ENCODE data around the gene ITCH.

Gene ITCH

DNA sequence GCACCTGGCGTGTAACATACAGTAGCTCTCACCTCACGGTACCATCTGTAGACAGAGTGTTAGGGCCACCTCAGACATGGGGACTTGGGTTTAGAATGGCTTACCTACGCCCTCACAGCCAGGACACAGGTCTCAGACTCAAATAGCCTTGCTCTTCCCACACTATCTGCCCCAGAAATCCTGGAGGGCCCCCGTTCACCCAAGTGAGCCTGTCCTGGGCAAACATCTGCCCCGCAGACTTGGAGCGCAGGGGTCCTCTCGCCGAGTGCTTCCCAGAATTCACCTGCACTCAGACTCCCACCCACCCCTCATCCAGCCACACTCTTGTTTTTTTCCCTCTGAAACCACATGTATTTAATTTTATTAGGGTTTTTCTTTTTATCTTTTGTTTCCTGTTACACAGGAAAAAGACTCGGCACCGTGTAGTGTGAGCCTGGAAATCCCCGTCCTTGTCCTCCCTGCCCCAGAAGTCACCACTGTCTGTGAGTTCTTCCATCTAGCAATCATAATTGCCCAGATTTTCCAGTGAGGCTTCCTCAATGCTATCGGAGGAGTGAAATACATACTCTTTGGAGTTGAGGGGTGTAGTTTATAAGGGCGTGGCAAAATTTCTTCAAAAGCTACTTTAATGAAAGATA, 178.3 kb downstream of the ITCH start:
- Histone ChIP-seq H3K27ac (peak overlapping the region; percentile 22; the same call in 1 of the 2 replicates), H4K20me1 (peaks cover 40% of the 10 kb centered on the region)
- no peak for TF ChIP-seq Cebpa-rat (IDR thresholded peaks at IDR 0.05)

GRCh38 chr20:34541917-34542316, 178.8 kb downstream of the ITCH start:
- Histone ChIP-seq H3K4me1 (peaks cover 18% of the 10 kb centered on the region), H3K4me3 (no peak overlapping the region), H3K27me3 (no peaks in the 10 kb centered on the region), H3K36me3 (peaks cover 60% of the 10 kb centered on the region), H3K9me3 (no peaks in the 10 kb centered on the region), H3K27ac (no peak overlapping the region), H4K20me1 (peaks cover 37% of the 10 kb centered on the region), H3K9ac (no peak overlapping the region), H3K4me2 (no peak overlapping the region)
- no peak for TF ChIP-seq Cebpa-rat (IDR thresholded peaks at IDR 0.05)

More for the DNA sequence above, 178.3 kb downstream of the ITCH start:
- H3K27me3 ChIP-seq = no peaks in the 10 kb centered on the region
- peaks cover 64% of the 10 kb centered on the region for H3K36me3 ChIP-seq
- no peaks in the 10 kb centered on the region for H3K9me3 ChIP-seq
- H3K4me1 ChIP-seq = peaks cover 18% of the 10 kb centered on the region
- H3K4me3 ChIP-seq = no peak overlapping the region
- H3K4me2 ChIP-seq = no peak overlapping the region
- peak overlapping the region; percentile 35; the same call in 1 of the 2 replicates for H3K9ac ChIP-seq

DNA sequence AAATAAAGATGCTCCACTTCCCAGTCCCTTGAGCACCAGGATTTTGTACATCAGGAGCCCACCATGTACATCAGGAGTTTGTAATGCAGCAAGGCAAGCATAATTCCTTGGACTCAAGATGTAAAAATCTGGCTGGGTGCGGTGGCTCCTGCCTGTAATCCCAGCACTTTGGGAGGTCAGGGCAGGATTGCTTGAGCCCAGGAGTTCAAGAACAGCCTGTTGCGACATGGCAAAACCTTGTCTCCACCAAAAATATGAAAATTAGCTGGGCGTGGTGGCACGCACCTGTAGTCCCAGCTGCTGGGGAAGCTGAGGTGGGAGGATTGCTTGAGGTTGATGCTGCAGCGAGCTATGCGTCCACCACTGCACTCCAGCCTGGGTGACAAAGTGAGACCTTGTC, 179.4 kb downstream of the ITCH start:
- no peak overlapping the region for H3K27ac ChIP-seq
- no peak overlapping the region for H3K9ac ChIP-seq
- H3K4me2 ChIP-seq = no peak overlapping the region
- H4K20me1 ChIP-seq = peaks cover 31% of the 10 kb centered on the region
- H3K4me3 ChIP-seq = no peak overlapping the region
- H3K36me3 ChIP-seq = peaks cover 54% of the 10 kb centered on the region
- no peaks in the 10 kb centered on the region for H3K9me3 ChIP-seq
- H3K27me3 ChIP-seq = no peaks in the 10 kb centered on the region
- H3K4me1 ChIP-seq = peaks cover 18% of the 10 kb centered on the region
- no peak for TF ChIP-seq Cebpa-rat (IDR thresholded peaks at IDR 0.05)

DNA sequence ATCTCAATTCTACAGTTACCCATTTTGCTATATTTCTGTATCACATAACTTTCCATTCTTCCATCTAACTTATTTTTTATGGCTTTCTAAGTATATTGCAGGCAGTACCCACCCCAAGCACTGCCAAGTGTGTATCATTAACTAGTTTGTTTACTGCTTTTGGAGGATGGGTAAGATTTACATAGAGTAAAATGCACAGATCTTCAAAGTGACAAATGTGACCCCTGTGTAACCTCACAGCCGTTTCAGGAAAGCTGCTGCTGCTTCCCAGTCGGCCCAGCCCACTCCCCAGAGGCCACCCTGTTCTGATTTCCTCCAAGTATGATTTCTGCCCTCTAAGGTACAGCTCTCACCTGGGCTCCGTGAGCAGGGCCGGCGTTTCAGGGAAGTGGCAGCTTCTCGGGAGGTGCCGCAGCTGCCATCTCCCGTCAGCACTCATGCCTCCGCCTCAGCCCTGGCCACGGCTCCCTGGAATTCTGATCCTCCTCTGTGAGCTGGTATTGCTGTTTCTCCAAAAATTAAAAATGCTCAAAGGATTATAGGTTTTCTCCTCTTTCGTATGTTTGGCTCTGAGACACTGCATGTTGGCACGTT, 180.5 kb downstream of the ITCH start:
- H4K20me1 ChIP-seq = peaks cover 22% of the 10 kb centered on the region
- no peaks in the 10 kb centered on the region for H3K9me3 ChIP-seq
- peaks cover 18% of the 10 kb centered on the region for H3K4me1 ChIP-seq
- peaks cover 43% of the 10 kb centered on the region for H3K36me3 ChIP-seq
- no peak overlapping the region for H3K4me2 ChIP-seq
- no peaks in the 10 kb centered on the region for H3K27me3 ChIP-seq
- H3K9ac ChIP-seq = no peak overlapping the region
- H3K27ac ChIP-seq = no peak overlapping the region
- TF ChIP-seq Cebpa-rat (IDR thresholded peaks at IDR 0.05) = no peak
- no peak overlapping the region for H3K4me3 ChIP-seq

DNA sequence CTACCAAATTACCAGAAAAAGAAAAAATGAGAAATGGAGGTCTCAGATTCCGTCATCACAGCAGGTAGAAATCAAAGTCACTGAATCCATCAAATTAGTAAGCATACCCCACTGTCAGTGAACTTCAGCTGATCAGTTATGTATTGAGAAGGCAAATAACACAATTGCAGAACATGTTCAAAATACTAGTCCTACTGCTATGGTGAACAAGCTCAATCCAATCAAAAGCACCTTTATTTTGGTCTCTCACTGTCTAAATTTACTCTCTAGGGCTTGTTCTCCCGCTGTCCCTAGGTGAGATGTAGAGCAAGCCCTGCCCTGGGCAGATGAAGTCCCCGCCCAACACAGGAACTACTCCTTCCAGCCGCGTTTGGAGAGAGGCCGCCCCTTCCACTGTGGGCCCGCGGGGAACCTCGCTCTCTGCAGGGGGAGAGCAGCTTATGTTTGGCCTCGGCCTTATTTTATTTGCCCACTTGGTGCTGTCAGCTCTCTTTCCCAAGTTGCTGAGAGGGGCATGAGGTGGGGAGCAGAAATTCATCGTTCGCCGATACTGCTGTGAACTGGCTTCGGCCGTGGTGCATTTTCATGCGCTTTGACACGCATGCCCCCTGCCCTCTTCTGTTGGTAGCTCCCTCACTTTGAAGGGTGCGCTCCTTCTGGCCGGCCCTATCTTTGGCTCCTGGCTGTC, 181.2 kb downstream of the ITCH start:
- peaks cover 18% of the 10 kb centered on the region for H3K4me1 ChIP-seq
- peaks cover 36% of the 10 kb centered on the region for H3K36me3 ChIP-seq
- TF ChIP-seq Cebpa-rat (IDR thresholded peaks at IDR 0.05) = no peak
- peaks cover 17% of the 10 kb centered on the region for H4K20me1 ChIP-seq
- H3K9ac ChIP-seq = no peak overlapping the region
- no peaks in the 10 kb centered on the region for H3K9me3 ChIP-seq
- H3K27me3 ChIP-seq = no peaks in the 10 kb centered on the region
- no peak overlapping the region for H3K4me2 ChIP-seq
- H3K27ac ChIP-seq = no peak overlapping the region
- no peak overlapping the region for H3K4me3 ChIP-seq

DNA sequence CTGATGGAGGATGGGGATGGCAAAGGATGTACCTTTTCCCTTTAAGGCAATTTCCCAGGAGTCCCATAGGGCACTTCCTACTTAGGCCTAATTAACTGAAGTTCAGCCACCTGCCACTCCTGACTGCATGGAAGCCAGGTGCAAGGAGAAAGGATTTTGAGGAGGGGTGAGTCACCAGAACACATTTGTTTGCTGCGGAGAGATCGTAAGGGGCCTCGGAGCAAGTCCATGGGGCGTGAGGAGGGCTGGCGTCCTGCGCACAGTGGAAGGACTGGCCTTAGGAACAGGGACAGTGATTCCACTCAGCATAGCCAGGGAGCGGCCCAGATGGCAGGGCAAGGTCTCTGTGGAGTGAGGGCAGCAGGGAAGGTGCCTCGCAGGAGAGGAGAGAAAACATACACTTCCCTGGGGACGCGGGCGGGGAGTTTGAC, 183.7 kb downstream of the ITCH start:
- Histone ChIP-seq H3K36me3 (peaks cover 11% of the 10 kb centered on the region; the same call in 1 of the 2 replicates), H3K4me2 (no peak overlapping the region), H3K9ac (no peak overlapping the region), H3K9me3 (no peaks in the 10 kb centered on the region), H3K27ac (no peak overlapping the region), H3K27me3 (no peaks in the 10 kb centered on the region), H4K20me1 (no peaks in the 10 kb centered on the region; the same call in 1 of the 2 replicates), H3K4me3 (no peak overlapping the region), H3K4me1 (peaks cover 9% of the 10 kb centered on the region)
- no peak for TF ChIP-seq Cebpa-rat (IDR thresholded peaks at IDR 0.05)

- no peak overlapping the region for H3K9ac ChIP-seq
- H3K9me3 ChIP-seq = no peaks in the 10 kb centered on the region
- no peaks in the 10 kb centered on the region for H3K36me3 ChIP-seq
- no peaks in the 10 kb centered on the region for H3K27me3 ChIP-seq
- H4K20me1 ChIP-seq = no peaks in the 10 kb centered on the region; the same call in 1 of the 2 replicates
- H3K4me2 ChIP-seq = no peak overlapping the region
- TF ChIP-seq Cebpa-rat (IDR thresholded peaks at IDR 0.05) = no peak
- no peak overlapping the region for H3K4me3 ChIP-seq
- H3K27ac ChIP-seq = no peak overlapping the region
- peaks cover 9% of the 10 kb centered on the region for H3K4me1 ChIP-seq
Observed at GRCh38 chr20:34547844-34548613, 185.0 kb downstream of the ITCH start.

- Histone ChIP-seq H3K4me1 (no peaks in the 10 kb centered on the region; the same call in 1 of the 2 replicates), H3K27ac (no peak overlapping the region), H3K4me3 (no peak overlapping the region), H4K20me1 (no peaks in the 10 kb centered on the region), H3K9me3 (no peaks in the 10 kb centered on the region), H3K36me3 (no peaks in the 10 kb centered on the region), H3K27me3 (no peaks in the 10 kb centered on the region), H3K9ac (no peak overlapping the region), H3K4me2 (no peak overlapping the region)
- no peak for TF ChIP-seq Cebpa-rat (IDR thresholded peaks at IDR 0.05)
Observed at GRCh38 chr20:34549291-34549928, 186.3 kb downstream of the ITCH start.

DNA sequence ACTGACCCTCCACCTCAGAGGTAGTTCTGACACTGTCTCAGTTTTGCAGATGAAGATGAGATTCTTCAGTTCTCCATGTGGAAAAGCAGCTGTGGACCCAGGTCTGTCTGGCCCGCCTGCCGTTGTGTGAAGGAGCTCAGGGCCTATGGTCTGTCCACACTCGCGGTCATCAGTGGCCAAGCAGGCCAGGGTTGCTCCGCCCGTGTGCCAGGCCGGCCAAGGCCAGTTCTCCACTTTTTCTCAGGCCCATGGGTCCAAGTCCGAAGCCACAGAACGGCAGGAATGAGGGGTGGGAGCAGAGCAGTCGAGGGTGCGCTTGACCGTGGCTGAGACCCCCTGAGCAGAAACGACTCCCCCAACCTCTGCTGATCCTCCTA, 186.8 kb downstream of the ITCH start:
- H3K4me2 ChIP-seq = no peak overlapping the region
- no peaks in the 10 kb centered on the region for H3K27me3 ChIP-seq
- TF ChIP-seq Cebpa-rat (IDR thresholded peaks at IDR 0.05) = no peak
- no peak overlapping the region for H3K9ac ChIP-seq
- H3K27ac ChIP-seq = no peak overlapping the region
- H3K9me3 ChIP-seq = no peaks in the 10 kb centered on the region
- H3K36me3 ChIP-seq = no peaks in the 10 kb centered on the region
- no peaks in the 10 kb centered on the region for H4K20me1 ChIP-seq
- H3K4me3 ChIP-seq = no peak overlapping the region
- H3K4me1 ChIP-seq = no peaks in the 10 kb centered on the region

All from BLaER1 (cell line).